GM18499 (cell line): Measurements from ENCODE around the gene PFN4.
"Not testable (repeated sequence)": the region's sequence is repeated elsewhere in the genome, so short reads cannot be mapped to it uniquely, and the experiment has no call there.

Experiments used
- ATAC-seq: cut with Tn5 transposase; IDR thresholded peaks from one replicate; pipeline ENCODE4 v1.9.1; 2021; ENCODE audit warnings: moderate number of reproducible peaks; ENCODE audit not compliant: insufficient read depth, unreplicated experiment

Gene PFN4

DNA sequence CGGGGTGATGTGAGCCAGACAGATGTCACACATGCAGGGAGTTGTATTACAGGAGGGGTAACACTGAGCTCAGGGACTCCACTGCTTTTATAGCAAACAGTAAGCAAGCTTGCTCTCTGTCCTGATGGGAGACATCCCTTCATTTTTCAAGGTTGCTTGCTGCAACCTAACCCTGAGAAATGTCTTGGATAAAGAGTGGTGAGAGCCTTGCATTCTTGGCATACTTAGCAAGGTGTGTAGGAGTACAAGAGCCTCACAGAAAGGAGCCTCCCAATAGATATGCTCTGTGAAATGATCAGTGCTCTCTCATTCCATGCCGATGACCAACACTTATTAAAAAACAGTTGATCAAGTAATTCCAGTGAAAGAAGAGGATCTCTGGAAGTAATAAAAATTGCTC, 8.1 kb downstream of the PFN4 start:
- no peak for ATAC-seq

DNA sequence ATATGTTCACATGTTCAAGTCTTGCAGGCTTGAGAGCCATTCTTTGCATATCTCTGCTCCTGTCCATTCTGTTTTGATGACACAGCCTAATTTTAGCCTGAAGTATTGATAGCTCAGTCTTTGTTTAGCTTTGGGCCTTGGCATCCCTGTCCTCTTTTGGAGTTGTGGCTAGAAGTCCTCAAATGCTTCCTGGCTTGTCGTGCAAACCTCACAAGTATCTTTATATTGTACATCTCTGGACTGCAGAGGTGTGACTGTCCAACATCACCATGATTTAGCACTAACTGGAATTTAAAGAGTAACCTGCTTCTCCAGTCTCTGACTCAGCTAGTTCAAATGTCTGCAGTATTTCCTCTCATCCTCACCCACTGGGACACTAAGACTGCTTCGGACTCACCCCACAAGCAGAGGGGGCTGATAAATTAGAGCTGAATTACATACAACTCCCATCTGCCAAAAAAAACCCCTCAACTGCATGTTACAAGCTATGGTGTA, 11.7 kb downstream of the PFN4 start:
- ATAC-seq = no peak

DNA sequence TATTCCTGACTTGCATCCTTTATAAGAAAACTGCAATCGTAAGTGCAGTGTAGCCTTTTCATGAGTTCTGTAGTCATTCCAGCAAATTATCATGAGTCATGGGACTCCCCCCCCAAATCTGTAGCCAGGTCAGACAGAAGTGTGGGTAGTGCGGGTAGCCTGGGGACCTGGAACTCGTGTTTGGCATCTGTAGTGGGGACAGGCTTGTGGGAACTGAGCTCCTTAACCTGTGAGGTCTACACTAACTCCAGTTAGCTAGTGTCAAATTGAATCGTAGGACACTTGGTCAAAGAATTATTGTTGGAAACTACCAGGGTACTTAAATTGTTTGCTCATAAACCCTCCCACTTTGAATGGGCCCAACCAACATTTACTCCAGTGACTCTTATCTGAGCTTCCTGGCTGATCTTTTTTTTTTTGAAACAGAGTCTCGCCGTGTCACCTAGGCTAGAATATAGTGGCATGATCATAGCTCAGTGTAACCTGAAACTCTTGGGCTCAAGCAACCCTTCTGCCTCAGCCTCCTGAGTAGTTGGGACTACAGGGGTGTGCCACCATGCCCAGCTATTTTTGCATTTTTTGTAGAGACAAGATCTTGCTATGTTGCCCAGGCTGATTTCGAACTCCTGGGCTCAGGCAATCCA, 12.4 kb downstream of the PFN4 start:
- ATAC-seq = no peak

DNA sequence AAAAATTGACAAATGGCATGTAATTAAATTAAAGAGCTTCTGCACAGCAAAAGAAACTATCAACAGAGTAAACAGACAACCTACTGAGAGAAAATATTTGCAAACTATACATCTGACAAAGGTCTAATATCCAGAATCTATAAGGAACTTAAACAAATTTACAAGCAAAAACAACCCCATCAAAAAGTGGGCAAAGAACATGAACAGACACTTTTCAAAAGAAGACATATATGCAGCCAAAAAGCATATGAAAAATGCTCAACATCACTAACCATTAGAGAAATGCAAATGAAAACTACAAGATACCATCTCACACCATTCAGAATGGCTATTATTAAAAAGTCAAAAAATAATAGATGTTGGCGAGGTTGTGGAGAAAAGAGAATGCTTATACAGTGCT, 13.7 kb downstream of the PFN4 start:
- not testable (repeated sequence) for ATAC-seq

GRCh38 chr2:24107336-24107735, 15.8 kb downstream of the PFN4 start:
- ATAC-seq = no peak

DNA sequence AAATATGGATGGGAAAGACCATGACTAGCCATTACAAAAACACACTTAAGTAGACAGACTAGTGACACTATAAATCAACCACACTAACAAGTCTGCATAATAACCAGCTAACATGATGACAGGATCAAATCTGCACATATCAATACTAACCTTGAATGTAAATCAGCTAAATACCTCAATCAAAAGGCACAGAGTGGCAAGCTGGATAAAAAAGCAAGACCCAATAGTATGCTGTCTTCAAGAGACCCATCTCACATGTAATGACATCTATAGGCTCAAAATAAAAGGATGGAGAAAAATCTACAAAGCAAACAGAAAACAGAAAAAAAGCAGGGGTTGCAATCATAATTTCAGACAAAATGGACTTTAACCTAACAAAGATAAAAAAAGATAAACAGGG, 16.3 kb downstream of the PFN4 start:
- ATAC-seq = no peak

DNA sequence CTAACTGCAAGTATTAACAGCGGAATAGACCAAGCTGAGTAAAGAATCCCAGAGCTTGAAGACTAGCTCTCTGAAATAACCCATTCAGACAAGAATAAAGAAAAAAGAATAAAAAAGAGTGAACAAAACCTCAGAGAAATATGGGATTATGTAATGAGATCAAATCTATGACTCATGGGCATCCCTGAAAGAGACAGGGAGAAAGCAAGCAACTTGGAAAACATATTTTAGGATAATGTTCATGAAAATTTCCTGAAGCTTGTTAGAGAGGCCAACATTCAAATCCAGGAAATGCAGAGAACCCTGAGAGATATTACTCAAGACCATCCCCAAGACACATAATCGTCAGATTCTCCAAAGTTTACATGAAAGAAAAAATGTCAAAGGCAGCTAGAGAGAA, 17.3 kb downstream of the PFN4 start:
- ATAC-seq = no peak

GRCh38 chr2:24104906-24105305, 18.2 kb downstream of the PFN4 start:
- no peak for ATAC-seq

- no peak for ATAC-seq
Observed at GRCh38 chr2:24104110-24104650, 19.0 kb downstream of the PFN4 start.

DNA sequence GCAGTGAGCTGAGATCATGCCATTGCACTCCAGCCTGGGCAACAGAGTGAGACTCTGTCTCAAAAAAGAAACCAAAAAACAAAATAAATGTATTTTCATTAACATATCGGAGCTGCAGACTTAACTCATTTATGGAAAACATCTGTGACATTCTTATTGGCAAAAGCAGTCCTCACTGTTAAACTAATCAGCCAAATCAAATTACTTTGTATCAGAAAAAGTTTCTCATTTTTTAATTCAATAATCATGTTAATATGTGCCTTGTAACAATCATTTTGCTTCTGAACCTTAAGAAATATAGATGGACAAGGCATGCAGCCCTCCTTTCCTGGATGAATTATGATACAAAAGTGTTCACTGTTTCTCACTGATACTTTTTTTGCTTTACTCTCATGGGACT, 20.5 kb downstream of the PFN4 start:
- ATAC-seq = no peak

DNA sequence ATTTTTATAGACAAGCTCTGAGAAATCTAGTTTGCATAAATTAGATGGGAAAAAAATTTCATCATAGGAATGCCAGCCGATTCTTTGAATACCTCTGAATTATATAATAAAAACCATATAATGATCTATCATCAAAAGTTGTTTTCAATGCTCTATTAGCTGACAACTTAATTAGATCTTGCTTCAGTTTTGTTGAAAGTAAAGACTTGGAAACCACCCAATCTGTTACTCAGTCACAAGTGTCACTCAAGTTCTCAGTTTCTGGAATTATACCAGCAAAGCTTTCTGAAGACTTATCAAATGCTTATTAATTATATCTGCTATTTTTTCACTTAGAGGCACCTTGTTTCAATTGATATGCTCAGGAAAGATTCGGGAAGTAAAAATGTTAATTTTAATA, 21.1 kb downstream of the PFN4 start:
- ATAC-seq = no peak

DNA sequence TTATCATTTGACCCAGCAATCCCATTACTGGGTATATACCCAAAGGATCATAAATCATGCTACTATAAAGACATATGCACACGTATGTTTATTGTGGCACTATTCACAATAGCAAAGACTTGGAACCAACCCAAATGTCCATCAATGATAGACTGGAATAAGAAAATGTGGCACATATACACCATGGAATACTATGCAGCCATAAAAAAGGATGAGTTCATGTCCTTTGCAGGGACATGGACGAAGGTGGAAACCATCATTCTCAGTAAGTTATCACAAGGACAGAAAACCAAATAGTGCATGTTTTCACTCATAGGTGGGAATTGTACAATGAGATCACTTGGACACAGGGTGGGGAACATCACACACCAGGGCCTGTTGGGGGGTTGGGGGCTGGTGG, 22.4 kb downstream of the PFN4 start:
- not testable (repeated sequence) for ATAC-seq

DNA sequence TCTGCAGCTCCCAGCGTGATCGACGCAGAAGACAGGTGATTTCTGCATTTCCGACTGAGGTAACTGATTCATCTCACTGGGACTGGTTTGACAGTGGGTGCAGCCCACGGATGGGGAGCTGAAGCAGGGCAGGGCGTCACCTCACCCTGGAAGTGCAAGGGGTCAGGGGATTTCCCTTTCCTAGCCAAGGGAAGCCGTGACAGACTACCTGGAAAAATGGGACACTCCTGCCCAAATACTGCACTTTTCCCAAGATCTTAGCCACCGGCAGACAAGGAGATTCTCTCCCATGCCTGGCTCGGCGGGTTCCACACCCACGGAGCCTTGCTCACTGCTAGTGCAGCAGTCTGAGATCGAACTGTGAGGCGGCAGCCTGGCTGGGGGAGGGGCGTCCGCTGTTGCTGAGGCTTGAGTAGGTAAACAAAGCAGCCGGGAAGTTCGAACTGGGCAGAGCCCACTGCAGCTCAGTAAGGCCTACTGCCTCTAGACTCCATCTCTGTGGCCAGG, 27.9 kb downstream of the PFN4 start:
- ATAC-seq = not testable (repeated sequence)

- not testable (repeated sequence) for ATAC-seq
Observed at GRCh38 chr2:24093270-24093669, 29.9 kb downstream of the PFN4 start.

GRCh38 chr2:24088821-24089359, 34.2 kb downstream of the PFN4 start:
- no peak for ATAC-seq

- no peak for ATAC-seq
Observed at GRCh38 chr2:24087032-24087431, 36.1 kb downstream of the PFN4 start.

GRCh38 chr2:24086241-24086640, 36.9 kb downstream of the PFN4 start:
- no peak for ATAC-seq

DNA sequence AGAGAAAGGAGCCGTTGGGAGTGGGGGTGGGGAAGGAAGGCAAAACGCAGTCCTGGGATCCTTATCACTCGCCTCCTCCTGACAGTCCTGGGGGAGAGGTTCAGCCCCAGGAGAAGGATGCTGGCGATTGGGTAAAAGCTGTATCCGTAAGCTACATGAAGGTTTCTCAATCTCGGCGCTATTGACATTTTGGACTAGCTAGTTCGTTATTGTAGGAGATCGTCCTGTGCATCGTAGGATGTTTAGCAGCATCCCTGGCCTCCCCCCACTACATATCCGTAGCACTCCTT, 38.0 kb downstream of the PFN4 start:
- no peak for ATAC-seq

DNA sequence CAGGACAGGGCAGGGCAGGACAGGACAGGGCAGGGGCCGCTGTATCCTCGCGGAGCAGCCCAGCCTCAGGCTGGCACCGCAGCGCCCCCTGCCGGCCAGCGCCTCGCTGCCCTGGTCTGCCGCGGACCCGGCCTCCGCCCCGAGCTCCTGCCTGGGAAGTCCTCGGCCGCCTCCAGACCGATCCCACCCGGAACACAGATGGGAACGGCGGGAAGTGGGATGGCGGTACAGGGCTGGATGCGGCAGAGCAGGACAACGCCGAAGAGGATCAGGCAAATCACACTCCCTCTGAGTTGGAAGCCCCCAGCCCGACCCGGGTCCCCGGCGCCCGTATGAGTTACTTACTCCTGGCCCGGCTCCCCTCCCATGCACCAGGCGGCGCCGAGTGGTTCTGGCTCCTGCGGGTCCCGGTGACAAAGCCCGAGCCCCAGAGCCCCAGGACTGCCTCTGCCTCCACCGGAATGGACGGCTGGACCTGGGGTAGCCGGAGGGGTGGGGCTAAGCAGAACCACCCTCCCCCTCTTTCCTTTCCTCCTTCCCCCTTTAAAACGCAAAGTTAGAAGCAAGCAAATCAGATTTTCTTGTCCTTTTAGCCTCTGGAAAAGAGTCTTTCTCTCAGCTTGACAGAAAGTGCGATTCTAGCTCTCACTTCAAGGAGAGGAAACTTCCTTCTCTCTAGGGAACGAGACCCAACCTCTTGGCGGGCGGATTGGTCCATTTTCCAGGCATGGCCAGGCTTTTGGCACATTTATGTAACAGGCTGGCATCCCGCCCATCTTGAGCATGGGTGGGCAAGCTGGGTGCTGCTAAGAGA, 38.5 kb downstream of the PFN4 start, which contains the start of gene TP53I3:
TSS of gene TP53I3 (minus strand) at position 449 of the 814 bp plus-strand sequence. CDS start 508 bp downstream, outside the sequence.
- ATAC-seq = peak; percentile 40

DNA sequence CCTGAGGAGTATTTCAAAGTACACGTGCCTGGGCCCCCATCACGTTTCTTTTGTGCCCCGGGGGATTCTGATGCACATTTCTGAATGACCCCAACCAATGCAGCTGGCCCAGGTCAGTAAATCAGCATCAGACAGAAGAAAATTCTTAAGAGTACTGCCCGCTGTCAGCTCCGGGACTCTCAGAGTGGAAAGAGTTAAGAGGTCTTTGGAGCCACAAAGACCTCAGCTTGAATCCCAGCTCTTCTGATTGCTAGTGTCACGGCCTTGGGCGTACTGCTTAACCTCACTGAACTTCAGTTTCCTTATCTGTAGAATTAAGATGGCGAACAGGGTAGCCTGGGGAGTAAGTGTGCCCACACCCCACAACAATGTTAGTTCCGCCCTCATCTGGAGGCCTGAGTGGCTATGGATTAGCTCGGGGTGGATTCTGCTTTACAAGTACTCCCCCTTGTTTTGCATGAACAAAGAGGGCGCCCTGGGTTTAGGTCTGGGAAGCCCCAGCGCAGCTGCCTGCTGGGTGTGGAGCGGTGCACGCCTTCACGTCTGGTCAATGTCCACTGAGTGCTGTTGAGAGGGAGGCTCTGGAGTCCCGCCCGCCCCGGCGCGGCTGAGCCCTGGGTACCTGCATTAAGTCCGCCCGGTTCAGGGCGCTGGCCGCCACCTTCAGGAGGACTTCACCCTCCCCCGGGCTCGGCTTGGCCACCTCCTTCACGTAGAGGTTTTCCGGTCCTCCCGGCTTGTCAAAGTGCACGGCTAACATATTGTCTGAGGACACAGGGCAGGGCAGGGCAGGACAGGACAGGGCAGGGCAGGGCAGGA, 39.4 kb downstream of the PFN4 start:
- peak; percentile 72 for ATAC-seq
